Vagina (tissue), 2 donors: ENCODE measurements around the gene ANKFN1.

Experiments used
- CTCF ChIP-seq, 3 experiments: fragments of 450-650 bp in 2 of 3; fragments of 200-600 bp in 1 of 3; sonication (generic) in 1 of 3; IDR thresholded peaks; one replicate each; pipeline ENCODE4 v1.5.1; 2017 to 2019; ENCODE audit warnings: antibody characterized with exemption in 3 of 3, mild to moderate bottlenecking in 2 of 3, moderate library complexity in 2 of 3
- POLR2A ChIP-seq, 2 donors: fragments of 450-650 bp; IDR thresholded peaks; one replicate each; pipeline ENCODE4 v1.6.1; 2017; ENCODE audit warnings: antibody characterized with exemption in 2 of 2, mild to moderate bottlenecking in 2 of 2, moderate library complexity in 2 of 2
- POLR2AphosphoS5 ChIP-seq, 2 donors: sonication (generic); formaldehyde crosslinking; IDR thresholded peaks; one replicate each; pipeline ENCODE4 v1.9.0; 2017; ENCODE audit warnings: antibody characterized with exemption in 2 of 2, mild to moderate bottlenecking in 2 of 2, low read depth in 1 of 2; ENCODE audit not compliant: insufficient read depth in 1 of 2

- TF ChIP-seq CTCF (IDR thresholded peaks at IDR 0.05) (no peak), POLR2A (IDR thresholded peaks at IDR 0.05) (no peak), POLR2AphosphoS5 (IDR thresholded peaks at IDR 0.05; ENCODE audit: insufficient read depth in 1 of 2, low read depth in 1 of 2) (no peak)
Measured at GRCh38 chr17:56425483-56425882, 272.2 kb downstream of the ANKFN1 start.
